Activated CD4-positive, alpha-beta memory T cell treated with anti-CD3 and anti-CD28 coated beads for 36 hours (primary cell): Measurements from ENCODE around the gene AP1S1. TPM values are rescaled to one million over a fixed set of nuclear protein-coding genes. Genes with fewer than 3 reads are reported as not detected.

ENCODE experiments used
- CTCF ChIA-PET: fragments of 350-600 bp; sonication (Branson Sonifier 250); formaldehyde crosslinking; loops from one replicate; lab custom pipeline; 2021; ENCODE audit warnings: antibody characterized with exemption, inconsistent platforms; lab: Charles Lee
- POLR2A ChIA-PET: fragments of 350-600 bp; sonication (Branson Sonifier 250); formaldehyde crosslinking; loops from one replicate; lab custom pipeline; 2021; ENCODE audit warnings: antibody characterized with exemption; lab: Charles Lee
- DNase-seq: peaks from one replicate; pipeline ENCODE4 v3.0.0-alpha.2; 2020
- H3K27ac Mint-ChIP-seq: one replicate; pipeline ENCODE4 v1.8.0; 2021; ENCODE audit warnings: mixed read lengths
- H3K27me3 Mint-ChIP-seq: one replicate; pipeline ENCODE4 v1.8.0; 2021; ENCODE audit warnings: mixed read lengths
- H3K36me3 Mint-ChIP-seq: one replicate; pipeline ENCODE4 v1.8.0; 2021; ENCODE audit warnings: mixed read lengths
- H3K4me1 Mint-ChIP-seq: one replicate; pipeline ENCODE4 v1.8.0; 2021; ENCODE audit warnings: low read depth, mixed read lengths
- H3K4me3 Mint-ChIP-seq: one replicate; pipeline ENCODE4 v1.8.0; 2021; ENCODE audit warnings: mild to moderate bottlenecking, mixed read lengths
- H3K9me3 Mint-ChIP-seq: one replicate; pipeline ENCODE4 v1.8.0; 2021; ENCODE audit warnings: mixed read lengths
- intact Hi-C: fragments of 100-400 bp; cut with micrococcal nuclease; formaldehyde crosslinking; loops from one replicate; pipeline ENCODE4 v1.15.1; 2023
- total RNA-seq, 2 experiments: library from RNA; stranded (reverse); gene quantifications; one replicate each; pipeline ENCODE4 v1.2.3, GENCODE V29; 2021

The AP1S1 gene
- total RNA-seq, 2 experiments from 2014 or later: 41.1 to 44.7 TPM

- intact Hi-C loops: loop anchor here (5.0 kb wide), 1 partner anchor 287 kb away; the partner anchor contains the start of gene UFSP1
- Mint-ChIP-seq H3K4me1 (peaks cover 44% of the 10 kb centered on the region), H3K27ac (no peak overlapping the region), H3K9me3 (no peaks in the 10 kb centered on the region), H3K36me3 (no peaks in the 10 kb centered on the region), H3K4me3 (peak overlapping the region; percentile 20), H3K27me3 (peaks cover 74% of the 10 kb centered on the region)
- POLR2A ChIA-PET: interaction anchor here (1.0 kb wide), 1 partner anchor 9 kb away, joined by 5 read pairs; the partner anchor contains the start of gene VGF
- DNase-seq: no peak
- CTCF ChIA-PET: interaction anchor here (0.7 to 6.9 kb wide), 6 partner anchors 9 to 108 kb away, joined by 4 to 34 read pairs (median 5); partner anchors contain the start of gene VGF
These were observed 20.1 kb downstream of the AP1S1 start for GRCh38 chr7:101174322-101174854.

- intact Hi-C loops: no loop called here
- Mint-ChIP-seq H3K4me3 (no peak overlapping the region), H3K27me3 (peaks cover 69% of the 10 kb centered on the region), H3K27ac (peak overlapping the region; percentile 5), H3K36me3 (no peaks in the 10 kb centered on the region), H3K4me1 (peaks cover 38% of the 10 kb centered on the region), H3K9me3 (no peaks in the 10 kb centered on the region)
- no peak for DNase-seq
- ChIA-PET POLR2A (interaction anchor here (0.8 kb wide), 1 partner anchor 25 kb away, joined by 5 read pairs; no protein-coding TSS in a partner anchor), CTCF (interaction anchor here (2.7 to 6.9 kb wide), 2 partner anchors 17 to 32 kb away, joined by 27 to 34 read pairs; no protein-coding TSS in a partner anchor)
These were observed 21.4 kb downstream of the AP1S1 start for GRCh38 chr7:101175664-101176063.

DNA sequence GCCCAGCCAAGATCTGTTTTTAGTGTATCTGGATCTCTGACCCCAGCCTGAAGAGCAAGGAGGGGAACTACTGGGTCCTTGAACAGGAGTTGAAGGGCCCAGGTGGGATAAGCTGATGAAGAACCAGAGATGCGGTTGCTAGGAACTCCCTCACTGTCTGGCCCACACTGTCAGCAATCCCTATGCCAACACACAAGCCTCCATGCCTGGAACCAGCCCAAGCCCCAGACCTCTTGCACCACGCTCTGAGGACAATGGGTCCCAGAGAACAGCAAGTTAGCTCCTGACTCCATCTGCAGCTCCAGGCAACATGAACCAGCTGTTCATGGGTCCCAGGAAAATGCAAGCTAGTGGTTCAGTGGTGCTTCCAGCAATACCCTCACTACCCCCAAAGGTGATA lies 23.4 kb downstream of the AP1S1 start:
- DNase-seq: no peak
- Mint-ChIP-seq H3K4me1 (peaks cover 25% of the 10 kb centered on the region), H3K27ac (no peak overlapping the region), H3K27me3 (peaks cover 66% of the 10 kb centered on the region), H3K9me3 (no peaks in the 10 kb centered on the region), H3K36me3 (no peaks in the 10 kb centered on the region), H3K4me3 (no peak overlapping the region)
- CTCF ChIA-PET: interaction anchor here (0.8 to 6.9 kb wide), 5 partner anchors 9 to 105 kb away, joined by 3 to 34 read pairs (median 3); no protein-coding TSS in a partner anchor
- POLR2A ChIA-PET: no interaction called here
- intact Hi-C loops: no loop called here

DNA sequence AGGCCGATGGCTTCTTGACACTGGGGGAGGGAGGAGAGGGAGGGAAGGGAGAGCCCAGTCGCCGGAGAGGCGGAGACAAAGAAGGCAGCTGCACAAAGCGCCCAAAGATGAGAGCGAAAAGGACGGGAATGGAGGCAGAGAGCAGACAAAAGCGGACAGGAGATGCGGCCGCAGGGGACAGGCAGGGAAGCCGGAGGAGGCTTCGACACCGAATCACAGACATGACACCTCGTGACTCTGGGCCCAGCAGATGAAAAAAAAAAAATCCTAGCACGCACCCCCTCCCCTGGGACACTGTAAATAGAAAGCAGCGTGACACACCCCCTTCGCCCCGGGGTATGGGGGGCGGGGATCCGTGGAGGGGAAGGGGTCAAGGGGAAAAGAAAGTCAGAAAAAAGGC lies 24.8 kb downstream of the AP1S1 start:
- no peak for DNase-seq
- H3K27me3 Mint-ChIP-seq: peaks cover 56% of the 10 kb centered on the region
- no peak overlapping the region for H3K27ac Mint-ChIP-seq
- peaks cover 15% of the 10 kb centered on the region for H3K4me1 Mint-ChIP-seq
- no peaks in the 10 kb centered on the region for H3K36me3 Mint-ChIP-seq
- POLR2A ChIA-PET: no interaction called here
- intact Hi-C loops: no loop called here
- CTCF ChIA-PET: interaction anchor here (6.9 kb wide), 1 partner anchor 13 kb away, joined by 34 read pairs; no protein-coding TSS in a partner anchor
- H3K9me3 Mint-ChIP-seq: no peaks in the 10 kb centered on the region
- no peak overlapping the region for H3K4me3 Mint-ChIP-seq

- DNase-seq: no peak
- intact Hi-C loops: no loop called here
- Mint-ChIP-seq H3K36me3 (no peaks in the 10 kb centered on the region), H3K27me3 (peaks cover 51% of the 10 kb centered on the region), H3K27ac (no peak overlapping the region), H3K4me1 (peaks cover 9% of the 10 kb centered on the region), H3K4me3 (no peak overlapping the region), H3K9me3 (no peaks in the 10 kb centered on the region)
- CTCF ChIA-PET: no interaction called here
- POLR2A ChIA-PET: no interaction called here
These were observed 25.4 kb downstream of the AP1S1 start for GRCh38 chr7:101179713-101180112.

- Mint-ChIP-seq H3K27ac (no peak within 1 kb of the TSS), H3K4me3 (no peak within 1 kb of the TSS), H3K27me3 (peaks cover 48% of the 10 kb centered on the region), H3K4me1 (peaks cover 9% of the 10 kb centered on the region), H3K9me3 (no peaks in the 10 kb centered on the region), H3K36me3 (no peaks in the 10 kb centered on the region)
- CTCF ChIA-PET: no interaction called here
- no peak for DNase-seq
- intact Hi-C loops: no loop called here
- POLR2A ChIA-PET: no interaction called here
These were observed 26.0 kb downstream of the AP1S1 start, which contains the start of gene NAT16 for GRCh38 chr7:101180130-101180755. Gene NAT16, minus strand, starts transcription at chr7:101180293. Its CDS starts 5,486 bp downstream, at chr7:101174807.

- H3K27ac Mint-ChIP-seq: no peak overlapping the region
- POLR2A ChIA-PET: interaction anchor here (0.6 kb wide), 1 partner anchor 42 kb away, joined by 3 read pairs; no protein-coding TSS in a partner anchor
These were observed 31.1 kb downstream of the AP1S1 start for GRCh38 chr7:101185258-101185839.

DNA sequence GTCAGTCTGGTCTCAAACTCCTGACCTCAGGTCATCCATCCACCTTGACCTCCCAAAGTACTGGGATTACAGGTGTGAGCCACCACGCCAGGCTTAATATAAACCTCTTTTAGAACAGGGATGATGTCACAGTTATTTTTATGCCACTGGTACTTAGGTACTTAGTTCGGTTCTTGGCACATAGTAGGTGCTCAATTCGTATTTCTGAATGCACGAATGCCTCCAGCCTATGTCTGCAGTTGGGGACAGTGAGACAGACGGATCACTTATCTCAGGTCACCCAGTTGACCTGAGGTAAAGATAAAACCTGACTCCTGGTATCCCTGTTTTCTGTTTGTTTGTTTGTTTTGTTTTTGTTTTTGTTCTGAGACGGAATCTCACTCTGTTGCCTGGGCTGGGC lies 31.9 kb downstream of the AP1S1 start:
- Mint-ChIP-seq H3K4me3 (no peak overlapping the region), H3K36me3 (no peaks in the 10 kb centered on the region), H3K27me3 (peaks cover 16% of the 10 kb centered on the region), H3K4me1 (peaks cover 2% of the 10 kb centered on the region), H3K9me3 (no peaks in the 10 kb centered on the region), H3K27ac (no peak overlapping the region)
- ChIA-PET CTCF (interaction anchor here (1.5 kb wide), 1 partner anchor 105 kb away, joined by 4 read pairs; no protein-coding TSS in a partner anchor), POLR2A (interaction anchor here (0.6 kb wide), 1 partner anchor 43 kb away, joined by 3 read pairs; no protein-coding TSS in a partner anchor)
- DNase-seq: no peak
- intact Hi-C loops: no loop called here

More at GRCh38 chr7:101185258-101185839, 31.1 kb downstream of the AP1S1 start:
- CTCF ChIA-PET: interaction anchor here (1.5 to 1.6 kb wide), 2 partner anchors 42 to 106 kb away, joined by 4 to 8 read pairs; no protein-coding TSS in a partner anchor
- intact Hi-C loops: no loop called here
- no peaks in the 10 kb centered on the region for H3K36me3 Mint-ChIP-seq
- H3K4me3 Mint-ChIP-seq: no peak overlapping the region
- peaks cover 5% of the 10 kb centered on the region for H3K4me1 Mint-ChIP-seq
- H3K9me3 Mint-ChIP-seq: no peaks in the 10 kb centered on the region
- H3K27me3 Mint-ChIP-seq: peaks cover 22% of the 10 kb centered on the region
- no peak for DNase-seq

- no peak overlapping the region for H3K4me3 Mint-ChIP-seq
- H3K4me1 Mint-ChIP-seq: peaks cover 2% of the 10 kb centered on the region
- POLR2A ChIA-PET: interaction anchor here (0.8 kb wide), 1 partner anchor 13 kb away, joined by 3 read pairs; no protein-coding TSS in a partner anchor
- peaks cover 15% of the 10 kb centered on the region for H3K27me3 Mint-ChIP-seq
- no peak overlapping the region for H3K27ac Mint-ChIP-seq
- CTCF ChIA-PET: interaction anchor here (1.2 to 1.5 kb wide), 2 partner anchors 43 to 104 kb away, joined by 4 read pairs; no protein-coding TSS in a partner anchor
- DNase-seq: no peak
- no peaks in the 10 kb centered on the region for H3K9me3 Mint-ChIP-seq
- no peaks in the 10 kb centered on the region for H3K36me3 Mint-ChIP-seq
- intact Hi-C loops: no loop called here
These were observed 32.7 kb downstream of the AP1S1 start for GRCh38 chr7:101186844-101187428.

- H3K4me3 Mint-ChIP-seq: no peak overlapping the region
- POLR2A ChIA-PET: no interaction called here
- no peak overlapping the region for H3K27ac Mint-ChIP-seq
- peaks cover 6% of the 10 kb centered on the region for H3K27me3 Mint-ChIP-seq
- intact Hi-C loops: no loop called here
- no peak for DNase-seq
- CTCF ChIA-PET: interaction anchor here (9.8 kb wide), 1 partner anchor 45 kb away, joined by 297 read pairs; no protein-coding TSS in a partner anchor
- H3K9me3 Mint-ChIP-seq: no peaks in the 10 kb centered on the region
- no peaks in the 10 kb centered on the region for H3K36me3 Mint-ChIP-seq
- H3K4me1 Mint-ChIP-seq: no peaks in the 10 kb centered on the region
These were observed 34.8 kb downstream of the AP1S1 start for GRCh38 chr7:101189109-101189508.

DNA sequence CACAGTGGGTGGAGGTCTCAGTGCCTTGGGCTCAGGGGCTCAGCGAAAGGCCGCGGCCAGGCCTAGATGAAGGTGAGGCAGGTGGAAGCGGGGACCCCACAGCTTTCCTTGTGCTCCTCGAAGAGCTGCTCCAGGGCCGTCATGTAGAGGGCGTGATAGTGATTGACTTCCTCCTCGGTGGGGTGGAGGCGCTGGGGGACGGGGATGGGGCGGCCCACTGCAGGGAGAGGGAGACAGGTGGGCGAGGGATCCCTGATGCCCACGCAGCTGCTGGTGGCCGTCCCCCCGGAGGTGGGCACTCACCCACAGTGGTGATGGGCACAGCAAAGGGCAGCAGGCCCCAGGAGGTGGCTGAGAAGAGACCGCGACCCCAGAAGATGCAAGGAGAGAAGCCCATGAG lies 41.6 kb downstream of the AP1S1 start:
- Mint-ChIP-seq H3K36me3 (no peaks in the 10 kb centered on the region), H3K4me1 (peaks cover under 1% of the 10 kb centered on the region), H3K9me3 (no peaks in the 10 kb centered on the region), H3K27me3 (peaks cover 10% of the 10 kb centered on the region), H3K27ac (no peak overlapping the region), H3K4me3 (no peak overlapping the region)
- ChIA-PET POLR2A (interaction anchor here (0.6 kb wide), 1 partner anchor 122 kb away, joined by 3 read pairs; no protein-coding TSS in a partner anchor), CTCF (interaction anchor here (1.1 to 9.8 kb wide), 2 partner anchors 52 to 87 kb away, joined by 4 to 297 read pairs; no protein-coding TSS in a partner anchor)
- intact Hi-C loops: no loop called here
- no peak for DNase-seq
